Stimulated activated CD4-positive, alpha-beta T cell treated with anti-CD3 and anti-CD28 coated beads, TNF-alpha, amount 100 ng/mL, for 24 hours (primary cell): ENCODE data around the gene RXRA.

Experiments
- DNase-seq, 3 experiments: peaks; one replicate each; pipeline ENCODE4 v3.0.0-alpha.2; 2020; ENCODE audit warnings: low read depth in 3 of 3

Gene RXRA

GRCh38 chr9:134323741-134324358 lies 2.4 kb upstream of the RXRA start:
- DNase-seq: no peak

GRCh38 chr9:134324359-134325095 lies 1.7 kb upstream of the RXRA start:
- no peak for DNase-seq

- DNase-seq: no peak
Observed at GRCh38 chr9:134325096-134325812, 1.0 kb upstream of the RXRA start.

GRCh38 chr9:134326724-134327601 lies 708 bp downstream of the RXRA start:
- DNase-seq: no peak

- no peak for DNase-seq
Observed at GRCh38 chr9:134327671-134328231, 1.5 kb downstream of the RXRA start.

- no peak for DNase-seq
Observed at GRCh38 chr9:134328341-134328840, 2.1 kb downstream of the RXRA start.

- no peak for DNase-seq
Observed at GRCh38 chr9:134328841-134329575, 2.8 kb downstream of the RXRA start.

- DNase-seq: no peak
Observed at GRCh38 chr9:134329576-134329855, 3.3 kb downstream of the RXRA start.

- no peak for DNase-seq
Observed at GRCh38 chr9:134329886-134330285, 3.6 kb downstream of the RXRA start.

GRCh38 chr9:134330590-134330989 lies 4.3 kb downstream of the RXRA start:
- DNase-seq: no peak

- no peak for DNase-seq
Observed at GRCh38 chr9:134331186-134332025, 5.2 kb downstream of the RXRA start.

- DNase-seq: no peak
Observed at GRCh38 chr9:134332266-134332665, 6.0 kb downstream of the RXRA start.

GRCh38 chr9:134332841-134333233 lies 6.6 kb downstream of the RXRA start:
- DNase-seq: no peak

- DNase-seq: no peak
Observed at GRCh38 chr9:134333234-134333873, 7.1 kb downstream of the RXRA start.

GRCh38 chr9:134333874-134334581 lies 7.8 kb downstream of the RXRA start:
- no peak for DNase-seq

GRCh38 chr9:134335061-134335460 lies 8.8 kb downstream of the RXRA start:
- DNase-seq: no peak

- DNase-seq: no peak
Observed at GRCh38 chr9:134335486-134336220, 9.4 kb downstream of the RXRA start.

- no peak for DNase-seq
Observed at GRCh38 chr9:134336228-134336627, 10.0 kb downstream of the RXRA start.
